NCI-H187 treated with DMSO at 0.1 percent for 48 hours (cell line): ENCODE results near the gene ZNF20.
"Not testable (repeated sequence)": the region's sequence is repeated elsewhere in the genome, so short reads cannot be mapped to it uniquely, and the experiment has no call there.

Experiments
- DNase-seq: peaks from one replicate; lab custom pipeline; 2025; lab: John Stamatoyannopoulos, UW

ZNF20 gene

GRCh38 chr19:12112701-12113100 lies 27.4 kb downstream of the ZNF20 start:
- no peak for DNase-seq

- no peak for DNase-seq
These were observed 28.1 kb downstream of the ZNF20 start for GRCh38 chr19:12111943-12112637.

- no peak for DNase-seq
These were observed 29.0 kb downstream of the ZNF20 start for GRCh38 chr19:12111176-12111575.

DNA sequence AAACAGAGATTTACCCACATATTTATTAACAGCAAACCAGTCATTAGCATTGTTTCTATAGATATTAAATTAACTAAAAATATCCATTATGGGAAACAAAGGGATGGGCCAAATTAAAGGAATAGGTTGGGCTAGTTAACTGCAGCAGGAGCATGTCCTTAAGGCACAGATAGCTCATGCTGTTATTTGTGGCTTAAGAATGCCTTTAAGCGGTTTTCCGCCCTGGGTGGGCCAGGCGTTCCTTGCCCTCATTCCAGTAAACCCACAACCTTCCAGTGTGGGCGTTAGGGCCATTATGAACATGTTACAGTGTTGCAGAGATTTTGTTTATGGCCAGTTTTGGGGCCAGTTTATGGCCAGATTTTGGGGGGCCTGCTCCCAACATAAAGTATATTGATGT lies 36.2 kb downstream of the ZNF20 start:
- DNase-seq, result not testable (repeated sequence)

GRCh38 chr19:12098040-12098439 lies 42.1 kb downstream of the ZNF20 start:
- DNase-seq, result no peak

DNA sequence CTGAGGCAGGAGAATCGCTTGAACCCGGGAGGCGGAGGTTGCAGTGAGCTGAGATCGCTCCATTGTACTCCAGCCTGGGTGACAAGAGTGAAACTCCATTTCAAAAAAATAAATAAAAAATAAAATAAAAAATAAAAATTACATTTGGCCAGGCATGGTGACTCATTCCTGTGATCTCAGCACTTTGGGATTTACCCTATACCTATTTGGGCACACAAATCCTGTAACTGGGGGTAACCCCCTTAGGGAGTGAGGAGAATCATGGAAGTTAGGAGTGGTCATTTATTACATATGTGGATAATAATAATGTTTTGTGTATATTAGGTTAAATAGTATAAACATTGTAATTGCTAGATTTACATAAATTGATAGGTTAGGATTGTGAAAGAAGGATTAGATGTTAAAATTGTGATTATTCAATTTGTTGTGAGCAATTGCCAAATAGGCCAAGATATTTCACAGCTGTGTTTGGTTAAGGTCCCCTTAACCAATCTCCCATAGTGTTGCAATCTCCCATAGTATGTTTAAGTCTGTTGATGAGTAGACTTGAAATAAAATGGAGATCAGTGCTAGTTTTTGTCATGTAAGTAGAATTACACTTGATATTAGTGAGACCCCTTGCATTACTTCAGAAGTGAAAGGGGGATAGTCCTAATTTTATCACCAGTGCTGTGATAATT lies 44.9 kb downstream of the ZNF20 start:
- DNase-seq, result no peak

DNA sequence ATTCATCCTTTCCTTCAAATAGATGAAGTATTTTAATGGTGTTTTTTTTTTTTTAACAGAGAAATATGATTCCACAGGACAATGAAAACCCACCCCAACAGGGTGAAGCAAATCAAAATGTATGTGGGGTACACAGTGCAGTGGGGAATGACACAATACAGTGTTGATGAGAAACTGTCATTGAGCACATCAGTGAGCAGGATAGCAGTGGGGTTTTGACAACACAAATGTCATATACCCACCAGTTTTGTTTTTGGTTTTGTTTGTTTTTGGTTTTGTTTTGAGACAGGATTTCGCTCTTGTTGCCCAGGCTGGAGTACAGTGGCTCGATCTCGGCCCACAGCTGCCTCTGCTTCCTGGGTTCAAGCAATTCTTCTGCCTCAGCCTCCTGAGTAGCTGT lies 46.4 kb downstream of the ZNF20 start:
- no peak for DNase-seq

- no peak for DNase-seq
These were observed 47.2 kb downstream of the ZNF20 start for GRCh38 chr19:12092956-12093355.

DNA sequence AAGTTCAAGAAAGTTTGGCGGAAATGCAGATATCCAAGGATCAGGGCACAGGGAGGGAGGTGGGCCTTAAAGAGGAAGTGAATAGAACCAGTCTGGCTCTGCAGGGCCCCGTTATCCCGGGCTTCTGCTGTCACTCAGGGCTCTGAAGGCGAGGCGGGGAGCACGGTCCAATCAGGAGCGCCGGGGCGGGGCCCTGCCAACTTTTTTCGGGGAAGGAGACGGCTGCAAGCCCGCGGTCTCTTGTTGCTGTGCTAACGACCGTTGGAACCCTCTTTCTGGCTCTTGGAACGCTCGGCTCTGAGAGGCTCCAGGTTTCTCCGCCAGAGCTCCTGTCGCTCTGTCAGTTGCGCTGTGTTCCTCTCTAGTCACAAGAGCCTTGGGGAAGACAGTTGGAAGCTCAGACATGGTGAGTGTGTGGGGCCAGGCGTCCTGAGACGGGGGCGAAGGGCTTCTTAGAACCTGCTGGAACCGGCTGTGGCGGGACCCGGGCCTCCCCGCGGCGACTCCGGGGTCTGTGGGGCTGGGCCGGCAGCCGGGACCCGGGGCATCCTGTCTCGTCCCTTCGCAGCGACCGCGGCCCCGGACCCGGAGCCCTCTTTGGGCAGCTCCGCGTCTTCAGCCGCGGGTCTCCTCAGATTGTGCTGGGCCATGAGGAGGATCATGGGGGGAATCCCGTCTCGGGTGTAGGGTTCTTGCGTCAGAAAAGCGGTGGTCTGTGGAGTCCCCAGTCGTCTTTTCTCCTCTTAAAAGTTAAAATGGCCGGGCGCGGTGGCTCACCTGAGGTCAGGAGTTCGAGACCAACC lies 47.9 kb downstream of the ZNF20 start:
- no peak for DNase-seq

DNA sequence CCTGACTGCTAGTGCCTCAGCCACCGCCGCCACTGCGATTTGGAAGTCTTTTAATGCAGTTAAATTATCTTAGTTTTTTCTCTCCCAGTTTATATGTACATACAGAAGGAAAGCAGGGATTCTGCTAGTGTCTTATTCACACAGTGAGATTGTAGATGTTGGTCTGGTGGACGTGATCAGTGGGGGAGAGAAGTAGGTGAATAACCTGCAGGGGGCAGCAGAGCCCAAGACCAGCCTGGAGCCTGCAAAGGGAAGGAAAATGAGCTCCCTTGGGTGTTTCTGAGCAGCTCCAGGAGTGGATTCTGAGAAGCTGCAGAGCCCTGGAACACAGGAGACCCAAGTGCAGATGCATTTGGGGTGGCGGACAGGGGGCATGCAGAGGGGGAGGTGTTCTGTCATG lies 49.3 kb downstream of the ZNF20 start:
- DNase-seq, result no peak

DNA sequence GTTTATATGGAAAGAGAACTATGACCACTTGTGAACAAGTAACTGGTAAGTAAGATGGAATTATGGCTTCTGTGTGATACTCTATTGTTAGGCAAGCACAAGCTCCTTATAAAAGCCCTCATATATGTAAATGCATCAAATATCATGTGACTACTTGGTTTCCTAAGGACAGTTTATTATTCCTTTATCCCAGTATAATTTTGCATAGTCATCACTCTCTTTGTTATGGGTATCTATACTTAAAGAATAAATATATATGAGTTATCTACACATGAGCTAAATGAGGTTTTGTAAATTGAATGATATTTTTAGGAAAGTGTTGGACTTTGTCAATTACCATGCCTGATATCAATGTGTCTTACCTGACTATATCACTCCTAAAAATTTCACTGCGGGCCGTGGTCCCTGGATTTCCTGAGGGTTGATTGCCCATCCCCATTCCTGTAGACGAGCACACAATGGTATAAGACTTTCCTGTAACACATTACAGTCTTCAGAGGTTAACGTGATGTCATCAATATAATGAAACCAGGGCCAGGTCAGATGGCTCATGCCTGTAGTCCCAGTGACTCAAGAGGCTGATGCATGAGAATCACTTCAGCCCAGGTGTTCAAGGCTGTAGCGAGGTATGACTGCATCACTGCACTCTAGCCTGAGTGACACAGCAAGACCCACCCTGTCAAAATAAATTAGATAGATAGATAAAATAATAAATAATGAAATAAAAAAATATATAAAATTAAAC lies 54.9 kb downstream of the ZNF20 start:
- no peak for DNase-seq

- not testable (repeated sequence) for DNase-seq
These were observed 56.8 kb downstream of the ZNF20 start for GRCh38 chr19:12083336-12083735.
